Uterus (tissue), 4 donors: ENCODE measurements around the gene EPHA7. TPM values are rescaled to one million over a fixed set of nuclear protein-coding genes. Genes with fewer than 3 reads are reported as not detected.

Experiments
- DNase-seq, 2 donors: peaks; one replicate each; pipeline ENCODE4 v3.0.0-alpha.2; 2019 to 2020
- H3K27ac ChIP-seq, 2 donors: fragments of 200-600 bp; sonication (generic); 1 replicate in 1 of 2; 2 replicates in 1 of 2; pipeline ENCODE4 v1.5.1; 2016 to 2018
- H3K27me3 ChIP-seq, 2 donors: fragments of 200-600 bp; sonication (generic); one replicate each; pipeline ENCODE4 v1.5.1; 2018 to 2019; ENCODE audit warnings: control low read depth in 1 of 2
- H3K36me3 ChIP-seq, 2 donors: fragments of 200-600 bp; sonication (generic); one replicate each; pipeline ENCODE4 v1.5.1; 2019; ENCODE audit warnings: control low read depth in 1 of 2
- H3K4me1 ChIP-seq, 2 donors: fragments of 200-600 bp; sonication (generic); one replicate each; pipeline ENCODE4 v1.5.1; 2018 to 2019; ENCODE audit warnings: control low read depth in 1 of 2
- H3K4me3 ChIP-seq, 2 donors: fragments of 200-600 bp; sonication (generic); 1 replicate in 1 of 2; 2 replicates in 1 of 2; pipeline ENCODE4 v1.5.1; 2018 to 2019; ENCODE audit warnings: mild to moderate bottlenecking in 1 of 2
- H3K9me3 ChIP-seq, 2 donors: fragments of 200-600 bp; sonication (generic); one replicate each; pipeline ENCODE4 v1.5.1; 2019; ENCODE audit warnings: control low read depth in 1 of 2
- POLR2A ChIP-seq, 2 donors: fragments of 450-650 bp; IDR thresholded peaks; one replicate each; pipeline ENCODE4 v1.6.1; 2016; ENCODE audit warnings: antibody characterized with exemption in 2 of 2, mild to moderate bottlenecking in 1 of 2, moderate library complexity in 1 of 2
- intact Hi-C: fragments of 100-400 bp; cut with DNase I; formaldehyde crosslinking; loops from one replicate; pipeline ENCODE4 v1.15.1; 2023; ENCODE audit warnings: low total_unique reads
- total RNA-seq, 4 donors: library from RNA; depleted of rRNA in 3 of 4; stranded (reverse); fragments of >200 nt in 3 of 4; gene quantifications; one replicate each; pipeline versions ENCODE4 v1.1.0 to v1.2.4, GENCODE V29; 2014 to 2023
- TF ChIP-seq, protein P1 (sequence below), 4 experiments: fragments of 200-600 bp in 2 of 4; fragments of 450-650 bp in 2 of 4; sonication (generic) in 2 of 4; IDR thresholded peaks; one replicate each; pipeline ENCODE4 v1.5.1; 2016 to 2019; ENCODE audit warnings: antibody characterized with exemption in 4 of 4, mild to moderate bottlenecking in 2 of 4, moderate library complexity in 1 of 4
- donor health status: DM: yes; HTN: yes; CAD: no.

EPHA7 gene
- total RNA-seq, 4 donors from 2014 or later, result 0.77 to 46.8 (median 2.1) TPM

DNA sequence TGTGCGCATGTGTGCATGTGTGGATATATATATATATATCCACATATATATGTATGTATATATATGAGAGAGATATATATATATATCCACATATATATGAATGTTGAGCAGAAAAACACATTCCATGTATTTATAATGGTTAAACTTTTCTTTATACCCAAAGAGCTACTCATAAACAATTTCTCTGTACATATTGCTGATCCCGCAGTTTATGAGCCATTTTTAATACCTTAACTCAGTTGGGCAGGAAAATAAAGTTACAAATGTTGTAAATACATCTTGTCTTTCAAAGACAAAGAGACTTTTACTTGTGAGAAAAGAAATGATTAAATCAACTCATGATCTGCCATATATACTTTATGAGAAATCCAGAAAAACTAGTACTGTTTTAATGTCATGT lies 18.1 kb upstream of the EPHA7 start:
- no peak for DNase-seq
- Histone ChIP-seq H3K9me3 (no peaks in the 10 kb centered on the region), H3K4me3 (no peak overlapping the region), H3K27ac (no peak overlapping the region), H3K36me3 (no peaks in the 10 kb centered on the region), H3K27me3 (no peaks in the 10 kb centered on the region), H3K4me1 (no peaks in the 10 kb centered on the region)
- intact Hi-C loops, result no loop called here
- TF ChIP-seq POLR2A (IDR thresholded peaks at IDR 0.05), result no peak

DNA sequence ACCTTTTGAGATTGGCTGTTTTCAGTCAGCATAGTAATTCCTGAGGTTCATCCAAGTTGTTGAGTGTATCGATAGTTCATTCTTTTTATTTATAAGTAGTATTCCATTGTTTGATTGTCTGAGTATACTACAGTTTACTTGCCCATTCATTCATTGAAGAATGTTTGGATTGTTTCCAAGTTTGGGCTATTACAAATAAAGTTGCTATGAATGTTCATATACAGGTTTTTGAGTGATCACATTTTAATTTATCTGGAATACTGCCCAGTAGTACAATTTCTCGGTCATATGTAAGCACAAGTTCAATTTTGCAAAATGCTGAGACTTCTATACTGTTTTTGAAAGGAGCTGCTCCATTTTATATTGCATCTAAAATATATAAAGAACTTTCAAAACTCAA lies 14.2 kb upstream of the EPHA7 start:
- Histone ChIP-seq H3K36me3 (no peaks in the 10 kb centered on the region), H3K27me3 (no peaks in the 10 kb centered on the region), H3K27ac (no peak overlapping the region), H3K4me1 (no peaks in the 10 kb centered on the region), H3K4me3 (no peak overlapping the region), H3K9me3 (no peaks in the 10 kb centered on the region)
- no peak for DNase-seq
- no peak for TF ChIP-seq POLR2A (IDR thresholded peaks at IDR 0.05)
- intact Hi-C loops, result no loop called here

DNA sequence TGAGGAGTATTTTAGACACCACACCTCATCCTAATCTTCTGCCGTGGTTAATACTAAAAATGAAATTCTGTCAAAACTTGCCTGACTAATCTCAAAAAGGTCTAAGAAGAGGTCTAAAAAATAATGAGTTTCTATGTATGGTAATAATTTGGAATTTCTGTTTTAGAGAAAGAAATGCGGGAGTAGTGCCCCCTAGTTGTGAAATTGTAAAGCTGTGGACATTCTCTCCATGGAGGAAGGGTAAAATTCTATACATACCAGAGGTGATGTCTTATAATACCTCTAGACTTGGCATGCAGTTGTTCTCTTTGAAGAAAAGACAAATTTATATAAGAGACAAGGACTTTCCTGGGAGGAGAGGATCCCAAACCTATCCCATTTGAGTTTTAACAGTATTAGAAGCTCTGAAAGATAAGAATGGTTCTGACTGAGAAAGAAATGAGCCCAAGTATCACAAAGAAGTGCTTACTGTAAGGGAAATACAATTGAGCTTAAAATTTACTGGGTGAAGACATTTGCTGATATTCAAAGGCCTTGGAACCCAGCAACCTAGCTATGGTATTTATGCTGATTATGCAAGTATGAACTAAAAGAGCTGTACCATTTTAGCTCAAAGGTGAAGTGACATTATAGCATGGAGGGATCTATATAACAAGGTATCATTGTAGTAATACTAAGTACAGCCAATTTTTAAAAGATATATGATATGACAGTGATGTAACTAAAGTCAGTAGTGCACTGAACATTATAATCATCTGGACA lies 5.1 kb upstream of the EPHA7 start:
- Histone ChIP-seq H3K9me3 (no peaks in the 10 kb centered on the region), H3K4me3 (no peak overlapping the region), H3K4me1 (no peaks in the 10 kb centered on the region), H3K27me3 (peaks cover 0 to 19% of the 10 kb centered on the region in 2 donors), H3K36me3 (no peaks in the 10 kb centered on the region), H3K27ac (no peak overlapping the region)
- TF ChIP-seq POLR2A (IDR thresholded peaks at IDR 0.05), result no peak
- TF ChIP-seq, protein P1, sequence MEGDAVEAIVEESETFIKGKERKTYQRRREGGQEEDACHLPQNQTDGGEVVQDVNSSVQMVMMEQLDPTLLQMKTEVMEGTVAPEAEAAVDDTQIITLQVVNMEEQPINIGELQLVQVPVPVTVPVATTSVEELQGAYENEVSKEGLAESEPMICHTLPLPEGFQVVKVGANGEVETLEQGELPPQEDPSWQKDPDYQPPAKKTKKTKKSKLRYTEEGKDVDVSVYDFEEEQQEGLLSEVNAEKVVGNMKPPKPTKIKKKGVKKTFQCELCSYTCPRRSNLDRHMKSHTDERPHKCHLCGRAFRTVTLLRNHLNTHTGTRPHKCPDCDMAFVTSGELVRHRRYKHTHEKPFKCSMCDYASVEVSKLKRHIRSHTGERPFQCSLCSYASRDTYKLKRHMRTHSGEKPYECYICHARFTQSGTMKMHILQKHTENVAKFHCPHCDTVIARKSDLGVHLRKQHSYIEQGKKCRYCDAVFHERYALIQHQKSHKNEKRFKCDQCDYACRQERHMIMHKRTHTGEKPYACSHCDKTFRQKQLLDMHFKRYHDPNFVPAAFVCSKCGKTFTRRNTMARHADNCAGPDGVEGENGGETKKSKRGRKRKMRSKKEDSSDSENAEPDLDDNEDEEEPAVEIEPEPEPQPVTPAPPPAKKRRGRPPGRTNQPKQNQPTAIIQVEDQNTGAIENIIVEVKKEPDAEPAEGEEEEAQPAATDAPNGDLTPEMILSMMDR (IDR thresholded peaks at IDR 0.05), result peak in 3 of 4 experiments; percentile 10 to 15 (median 13)
- intact Hi-C loops, result no loop called here
- DNase-seq, result no peak

DNA sequence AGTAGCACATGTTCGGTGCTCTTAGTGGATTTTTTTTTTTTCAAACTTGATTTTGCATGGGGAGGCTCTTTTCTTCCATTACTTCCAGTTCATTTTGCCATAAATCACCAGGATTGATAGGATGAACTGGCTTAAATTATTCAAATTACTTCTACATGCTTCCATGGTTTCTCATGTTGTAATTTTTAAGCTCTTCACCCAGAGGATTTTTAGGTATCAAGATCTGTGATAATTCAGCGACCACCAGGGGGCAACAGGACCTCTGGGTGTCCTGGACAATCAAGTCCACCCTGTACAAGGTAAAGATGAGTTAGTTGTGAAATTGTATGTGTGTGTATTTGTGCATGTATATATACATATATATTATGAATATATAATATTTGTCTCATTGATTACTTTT lies 4.2 kb upstream of the EPHA7 start:
- intact Hi-C loops, result no loop called here
- Histone ChIP-seq H3K36me3 (no peaks in the 10 kb centered on the region), H3K27ac (no peak overlapping the region), H3K27me3 (peaks cover 0 to 19% of the 10 kb centered on the region in 2 donors), H3K4me1 (no peaks in the 10 kb centered on the region), H3K9me3 (no peaks in the 10 kb centered on the region), H3K4me3 (no peak overlapping the region)
- TF ChIP-seq, protein P1 (IDR thresholded peaks at IDR 0.05), result peak in 1 of 4 experiments; percentile 26
- no peak for TF ChIP-seq POLR2A (IDR thresholded peaks at IDR 0.05)
- DNase-seq, result peak in 1 of 2 donors; percentile 13

DNA sequence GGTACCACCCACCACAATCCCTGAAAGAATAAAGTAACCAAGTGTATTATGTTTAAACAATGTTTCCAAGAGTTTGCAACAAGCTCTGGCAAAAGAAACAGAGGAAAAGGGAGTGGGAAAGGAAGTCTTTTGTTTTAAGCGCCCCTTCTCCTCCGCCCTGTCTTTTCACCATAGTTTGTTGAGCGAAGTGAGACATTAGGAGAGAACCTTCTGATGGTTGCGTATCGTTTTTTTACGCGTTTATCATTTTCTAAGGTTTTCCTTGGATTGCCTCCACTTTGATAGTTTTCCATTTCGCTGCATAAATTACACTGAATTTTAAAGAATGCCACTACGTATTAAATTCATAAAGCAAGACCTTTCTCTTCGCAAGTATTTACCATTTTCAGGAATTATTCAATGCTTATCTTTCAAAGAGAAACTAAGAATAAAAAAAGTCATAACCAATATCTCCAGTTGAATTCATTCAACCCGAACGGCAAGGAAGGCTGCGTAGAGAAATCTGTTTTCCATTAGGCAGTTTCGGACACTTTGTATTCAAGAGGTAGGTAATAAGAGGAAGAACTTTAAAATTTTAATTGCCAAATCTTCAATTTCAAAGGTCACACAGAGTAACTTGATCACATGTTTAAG lies 920 bp upstream of the EPHA7 start:
- Histone ChIP-seq H3K4me3 (peak overlapping the region in 1 of 2 donors; percentile 35), H3K9me3 (no peaks in the 10 kb centered on the region), H3K27me3 (peaks cover 12 to 36% of the 10 kb centered on the region in 2 donors), H3K27ac (peak overlapping the region in 1 of 2 donors; percentile 37), H3K4me1 (peaks cover 0 to 12% of the 10 kb centered on the region in 2 donors), H3K36me3 (no peaks in the 10 kb centered on the region)
- TF ChIP-seq, protein P1 (IDR thresholded peaks at IDR 0.05), result no peak
- TF ChIP-seq POLR2A (IDR thresholded peaks at IDR 0.05), result no peak
- intact Hi-C loops, result no loop called here
- no peak for DNase-seq
